ENCODE data around the gene EDAR.

Gene EDAR

DNA sequence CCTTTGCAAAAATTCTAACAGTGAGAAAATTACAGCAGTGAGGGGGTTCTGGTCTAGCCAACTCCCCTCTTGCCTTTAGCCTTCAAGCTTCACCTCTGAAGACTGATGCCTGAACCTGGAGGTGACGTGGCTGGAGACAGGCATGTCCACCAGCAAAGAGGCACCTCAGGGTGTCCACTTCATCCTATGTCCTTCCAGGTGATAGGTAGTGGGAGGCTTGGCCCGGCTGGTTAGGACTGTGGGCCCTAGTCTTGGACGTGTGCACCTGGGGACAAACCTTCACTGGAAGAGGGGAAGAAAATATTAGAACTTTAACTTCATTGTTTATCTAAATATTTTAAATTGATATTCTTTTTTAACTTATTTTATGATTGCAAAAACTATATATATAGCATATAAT, 35.5 kb upstream of the EDAR start:
- Histone ChIP-seq H3K4me1 (ENCODE audit: control insufficient read depth, insufficient read depth, low read length) (no peaks in the 10 kb centered on the region), H3K4me3 (ENCODE audit: low read length) (no peak overlapping the region), H3K27me3 (ENCODE audit: control insufficient read depth, insufficient read depth, low read length) (no peaks in the 10 kb centered on the region; the same call in 1 of the 2 replicates), H3K27ac (ENCODE audit: low read length) (no peak overlapping the region), H3K9me3 (ENCODE audit: control insufficient read depth, insufficient read depth, low read length) (no peaks in the 10 kb centered on the region), H3K36me3 (ENCODE audit: control insufficient read depth, insufficient read depth, low read length) (no peaks in the 10 kb centered on the region)
- no CpG with 5 or more reads among the region's 3 CpGs for WGBS (ENCODE audit: insufficient coverage, insufficient read length)
- DNase-seq (ENCODE audit: low read depth, low spot score) = no peak

DNA sequence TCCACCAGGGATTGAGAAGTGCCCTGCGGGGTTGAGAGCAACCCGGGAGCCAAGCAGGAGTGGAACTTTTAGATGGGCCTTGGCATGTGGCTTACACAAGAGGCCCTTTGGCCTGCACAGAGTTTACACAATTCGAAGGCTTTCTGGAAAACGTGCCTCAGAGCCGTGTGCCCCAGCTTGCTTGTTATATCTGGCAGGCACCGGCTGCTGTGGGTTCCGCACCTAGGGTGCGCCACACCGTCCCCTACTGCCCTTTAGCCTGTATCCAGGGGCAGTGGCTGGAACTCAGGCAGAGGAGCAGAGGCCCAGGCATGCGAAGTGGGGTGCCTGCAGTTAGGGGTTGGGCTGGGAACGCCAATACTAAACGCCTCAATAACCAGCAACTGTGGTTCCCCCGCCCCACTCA, 32.9 kb upstream of the EDAR start:
- no peaks in the 10 kb centered on the region; the same call in 1 of the 2 replicates for H3K27me3 ChIP-seq (ENCODE audit: control insufficient read depth, insufficient read depth, low read length)
- H3K36me3 ChIP-seq (ENCODE audit: control insufficient read depth, insufficient read depth, low read length) = no peaks in the 10 kb centered on the region
- H3K9me3 ChIP-seq (ENCODE audit: control insufficient read depth, insufficient read depth, low read length) = no peaks in the 10 kb centered on the region
- no peak overlapping the region for H3K27ac ChIP-seq (ENCODE audit: low read length)
- H3K4me1 ChIP-seq (ENCODE audit: control insufficient read depth, insufficient read depth, low read length) = no peaks in the 10 kb centered on the region
- DNase-seq (ENCODE audit: low read depth, low spot score) = no peak
- no CpG with 5 or more reads among the region's 13 CpGs for WGBS (ENCODE audit: insufficient coverage, insufficient read length)
- H3K4me3 ChIP-seq (ENCODE audit: low read length) = no peak overlapping the region

DNA sequence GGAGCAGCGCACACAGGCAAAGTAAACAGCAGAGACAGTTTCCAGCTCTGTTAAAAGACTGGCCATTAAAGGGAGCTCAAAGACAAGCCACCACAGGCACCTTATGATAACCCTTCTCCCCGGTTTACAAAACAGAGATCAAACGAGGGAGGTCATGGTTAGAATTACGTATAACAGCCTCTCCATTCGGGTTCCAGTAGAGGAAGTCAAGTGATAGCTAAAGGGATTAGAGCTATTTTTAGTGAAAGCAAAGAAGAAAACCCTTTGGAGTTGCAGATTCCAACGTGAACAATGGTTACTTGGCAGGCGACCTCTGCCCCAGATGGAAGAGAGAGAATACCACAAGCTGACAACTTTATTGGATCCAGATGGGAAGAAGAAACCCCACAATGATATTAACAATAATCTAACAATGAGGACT, 31.2 kb upstream of the EDAR start:
- DNase-seq (ENCODE audit: low read depth, low spot score) = no peak
- H3K4me1 ChIP-seq (ENCODE audit: control insufficient read depth, insufficient read depth, low read length) = no peaks in the 10 kb centered on the region
- no peaks in the 10 kb centered on the region for H3K9me3 ChIP-seq (ENCODE audit: control insufficient read depth, insufficient read depth, low read length)
- no peaks in the 10 kb centered on the region for H3K36me3 ChIP-seq (ENCODE audit: control insufficient read depth, insufficient read depth, low read length)
- H3K27ac ChIP-seq (ENCODE audit: low read length) = no peak overlapping the region
- H3K4me3 ChIP-seq (ENCODE audit: low read length) = no peak overlapping the region
- no peaks in the 10 kb centered on the region; the same call in 1 of the 2 replicates for H3K27me3 ChIP-seq (ENCODE audit: control insufficient read depth, insufficient read depth, low read length)
- no CpG with 5 or more reads among the region's 7 CpGs for WGBS (ENCODE audit: insufficient coverage, insufficient read length)

DNA sequence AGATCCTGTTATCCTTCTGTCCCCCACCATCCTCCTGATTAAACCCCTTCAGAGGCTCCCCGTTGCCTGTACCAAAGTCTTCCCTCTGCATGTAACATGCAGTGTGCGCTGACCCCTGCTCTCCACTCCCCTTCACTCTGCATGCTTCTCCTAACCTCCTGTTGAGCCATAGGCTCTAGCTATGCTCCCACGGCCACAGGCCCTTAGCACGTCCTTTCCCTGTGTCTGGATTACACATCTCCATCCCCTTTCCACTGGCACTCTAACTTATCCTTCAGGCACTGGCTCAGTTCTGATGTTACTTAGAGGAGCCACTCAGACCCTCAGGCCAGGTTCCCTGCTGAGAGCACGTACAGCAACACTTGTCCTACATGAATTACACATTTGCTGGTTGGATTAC, 29.4 kb upstream of the EDAR start:
- no peak for DNase-seq (ENCODE audit: low read depth, low spot score)
- Histone ChIP-seq H3K4me3 (ENCODE audit: low read length) (no peak overlapping the region), H3K4me1 (ENCODE audit: control insufficient read depth, insufficient read depth, low read length) (no peaks in the 10 kb centered on the region), H3K27me3 (ENCODE audit: control insufficient read depth, insufficient read depth, low read length) (no peaks in the 10 kb centered on the region; the same call in 1 of the 2 replicates), H3K27ac (ENCODE audit: low read length) (no peak overlapping the region), H3K9me3 (ENCODE audit: control insufficient read depth, insufficient read depth, low read length) (no peaks in the 10 kb centered on the region), H3K36me3 (ENCODE audit: control insufficient read depth, insufficient read depth, low read length) (no peaks in the 10 kb centered on the region)
- WGBS (ENCODE audit: insufficient coverage, insufficient read length) = no CpG with 5 or more reads among the region's 5 CpGs

DNA sequence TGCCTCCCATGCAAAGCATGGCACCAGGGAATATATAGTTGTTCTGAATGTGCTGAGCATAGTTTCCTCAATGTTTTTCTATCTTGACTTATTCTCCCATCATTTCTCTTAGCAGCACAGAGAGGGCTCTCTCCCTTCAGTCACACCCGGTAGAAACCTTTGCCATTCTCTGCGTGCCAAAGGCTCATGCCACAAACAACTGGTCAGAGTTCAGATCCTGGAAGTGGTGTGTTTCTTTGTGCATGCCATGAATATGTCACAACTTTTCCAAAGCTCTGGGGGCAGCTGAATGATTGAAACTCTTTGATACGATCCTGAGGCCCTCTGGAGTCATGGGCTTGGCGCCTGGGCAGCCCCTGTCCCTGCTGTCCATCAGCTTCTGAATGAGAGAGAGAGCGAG, 28.0 kb upstream of the EDAR start:
- no CpG with 5 or more reads among the region's 5 CpGs for WGBS (ENCODE audit: insufficient coverage, insufficient read length)
- Histone ChIP-seq H3K36me3 (ENCODE audit: control insufficient read depth, insufficient read depth, low read length) (no peaks in the 10 kb centered on the region), H3K4me1 (ENCODE audit: control insufficient read depth, insufficient read depth, low read length) (peaks cover 2% of the 10 kb centered on the region; the same call in 1 of the 2 replicates), H3K9me3 (ENCODE audit: control insufficient read depth, insufficient read depth, low read length) (no peaks in the 10 kb centered on the region), H3K27me3 (ENCODE audit: control insufficient read depth, insufficient read depth, low read length) (no peaks in the 10 kb centered on the region; the same call in 1 of the 2 replicates), H3K27ac (ENCODE audit: low read length) (no peak overlapping the region), H3K4me3 (ENCODE audit: low read length) (no peak overlapping the region)
- DNase-seq (ENCODE audit: low read depth, low spot score) = no peak

DNA sequence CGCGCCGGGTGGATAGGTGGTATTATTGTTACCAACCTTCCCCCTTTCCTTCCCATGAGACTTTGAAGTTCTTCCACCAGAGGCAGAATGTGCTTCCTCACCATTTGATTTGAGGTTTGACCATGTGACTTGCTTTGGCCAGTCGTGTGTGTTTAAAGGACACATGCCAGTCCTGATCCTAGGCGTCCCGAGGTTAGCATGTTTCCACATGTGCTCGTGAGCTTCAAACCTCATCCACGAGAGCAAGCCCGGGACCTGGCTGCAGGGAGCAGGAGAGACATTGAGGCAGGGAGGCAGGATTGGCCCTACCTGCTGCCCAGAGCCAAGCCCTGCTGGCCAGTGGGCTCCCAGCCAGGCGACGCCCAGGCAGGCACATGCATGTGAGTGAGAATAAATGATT, 27.4 kb upstream of the EDAR start:
- no peak for DNase-seq (ENCODE audit: low read depth, low spot score)
- Histone ChIP-seq H3K4me1 (ENCODE audit: control insufficient read depth, insufficient read depth, low read length) (peaks cover 2% of the 10 kb centered on the region; the same call in 1 of the 2 replicates), H3K27me3 (ENCODE audit: control insufficient read depth, insufficient read depth, low read length) (no peaks in the 10 kb centered on the region; the same call in 1 of the 2 replicates), H3K27ac (ENCODE audit: low read length) (no peak overlapping the region), H3K36me3 (ENCODE audit: control insufficient read depth, insufficient read depth, low read length) (no peaks in the 10 kb centered on the region), H3K4me3 (ENCODE audit: low read length) (no peak overlapping the region), H3K9me3 (ENCODE audit: control insufficient read depth, insufficient read depth, low read length) (no peaks in the 10 kb centered on the region)
- no CpG with 5 or more reads among the region's 11 CpGs for WGBS (ENCODE audit: insufficient coverage, insufficient read length)

DNA sequence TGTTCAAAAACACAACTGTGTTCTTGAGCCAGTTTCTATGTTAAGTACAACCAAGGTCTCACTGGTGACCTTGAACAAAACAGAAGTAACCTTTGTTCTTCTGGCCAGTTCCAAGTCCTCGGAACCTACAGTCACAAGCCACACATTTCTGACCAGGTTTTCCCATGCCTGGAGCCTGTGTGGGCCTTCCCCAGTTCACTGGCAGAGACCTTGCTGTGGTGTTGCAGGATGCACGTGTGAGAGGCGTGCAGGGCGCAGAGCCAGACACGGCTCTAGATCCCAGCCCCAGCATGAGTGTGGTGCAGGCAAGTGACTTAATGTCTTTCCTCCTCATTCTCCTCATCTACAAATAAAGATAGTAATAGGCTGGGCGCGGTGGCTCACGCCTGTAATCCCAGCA, 25.5 kb upstream of the EDAR start:
- no peaks in the 10 kb centered on the region for H3K9me3 ChIP-seq (ENCODE audit: control insufficient read depth, insufficient read depth, low read length)
- WGBS (ENCODE audit: insufficient coverage, insufficient read length) = no CpG with 5 or more reads among the region's 8 CpGs
- no peak for DNase-seq (ENCODE audit: low read depth, low spot score)
- no peaks in the 10 kb centered on the region; the same call in 1 of the 2 replicates for H3K27me3 ChIP-seq (ENCODE audit: control insufficient read depth, insufficient read depth, low read length)
- H3K27ac ChIP-seq (ENCODE audit: low read length) = no peak overlapping the region
- H3K4me1 ChIP-seq (ENCODE audit: control insufficient read depth, insufficient read depth, low read length) = peaks cover 2% of the 10 kb centered on the region; the same call in 1 of the 2 replicates
- no peak overlapping the region for H3K4me3 ChIP-seq (ENCODE audit: low read length)
- no peaks in the 10 kb centered on the region for H3K36me3 ChIP-seq (ENCODE audit: control insufficient read depth, insufficient read depth, low read length)

DNA sequence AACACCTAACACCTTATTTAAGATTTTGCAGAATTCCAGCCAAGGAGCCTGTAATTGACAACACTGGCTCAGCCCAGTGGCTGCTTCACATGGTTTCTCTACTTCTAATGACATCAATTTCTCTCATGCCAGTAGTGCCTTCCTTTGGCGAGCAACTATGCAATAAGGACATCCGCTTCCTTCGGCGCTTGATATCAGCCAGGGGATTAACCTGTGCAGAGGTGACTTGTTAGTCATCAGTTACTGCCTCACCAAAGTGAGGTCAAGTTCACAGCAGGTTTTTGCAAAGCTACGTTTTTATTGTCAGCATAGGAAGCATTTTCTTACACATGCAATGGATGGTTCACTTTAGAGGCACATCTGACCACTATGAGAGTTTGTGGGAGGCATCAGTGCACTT, 24.0 kb upstream of the EDAR start:
- H3K9me3 ChIP-seq (ENCODE audit: control insufficient read depth, insufficient read depth, low read length) = no peaks in the 10 kb centered on the region
- H3K4me3 ChIP-seq (ENCODE audit: low read length) = no peak overlapping the region
- no peaks in the 10 kb centered on the region for H3K27me3 ChIP-seq (ENCODE audit: control insufficient read depth, insufficient read depth, low read length)
- no peak for DNase-seq (ENCODE audit: low read depth, low spot score)
- WGBS (ENCODE audit: insufficient coverage, insufficient read length) = no CpG with 5 or more reads among the region's 5 CpGs
- no peaks in the 10 kb centered on the region for H3K36me3 ChIP-seq (ENCODE audit: control insufficient read depth, insufficient read depth, low read length)
- no peak overlapping the region for H3K27ac ChIP-seq (ENCODE audit: low read length)
- peaks cover 2% of the 10 kb centered on the region; the same call in 1 of the 2 replicates for H3K4me1 ChIP-seq (ENCODE audit: control insufficient read depth, insufficient read depth, low read length)

DNA sequence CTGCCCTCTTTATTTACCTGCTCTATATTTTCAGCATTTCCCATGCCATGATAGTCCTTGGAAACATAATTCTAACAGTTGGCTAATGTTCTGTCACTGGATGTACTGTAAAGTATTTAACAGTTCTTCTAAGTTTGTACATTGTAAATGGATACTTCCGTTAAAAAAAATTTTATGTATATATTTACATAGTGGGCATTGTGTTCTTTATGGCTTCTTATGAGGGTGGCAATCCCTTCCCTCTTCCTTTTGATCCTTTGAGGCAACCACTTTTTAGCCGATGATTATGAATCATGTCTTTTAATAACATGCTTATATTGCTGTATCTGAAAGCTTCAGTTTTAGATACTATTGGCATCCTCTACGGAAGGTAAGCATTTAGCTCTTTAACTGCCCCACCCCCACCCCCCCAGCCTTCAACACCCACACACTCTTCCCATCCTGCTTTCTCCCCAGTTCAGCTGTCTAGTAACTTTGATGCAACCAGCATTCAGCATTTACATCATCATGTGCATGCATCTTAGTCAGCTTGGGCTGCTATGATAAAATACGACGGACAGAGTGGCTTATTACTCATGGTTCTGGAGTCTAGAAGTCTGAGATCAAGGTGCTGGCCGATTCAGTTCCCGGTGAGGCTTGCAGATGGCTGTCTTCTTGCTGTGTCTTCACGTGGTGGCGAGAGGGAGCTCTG, 21.0 kb upstream of the EDAR start:
- no peaks in the 10 kb centered on the region for H3K27me3 ChIP-seq (ENCODE audit: control insufficient read depth, insufficient read depth, low read length)

DNA sequence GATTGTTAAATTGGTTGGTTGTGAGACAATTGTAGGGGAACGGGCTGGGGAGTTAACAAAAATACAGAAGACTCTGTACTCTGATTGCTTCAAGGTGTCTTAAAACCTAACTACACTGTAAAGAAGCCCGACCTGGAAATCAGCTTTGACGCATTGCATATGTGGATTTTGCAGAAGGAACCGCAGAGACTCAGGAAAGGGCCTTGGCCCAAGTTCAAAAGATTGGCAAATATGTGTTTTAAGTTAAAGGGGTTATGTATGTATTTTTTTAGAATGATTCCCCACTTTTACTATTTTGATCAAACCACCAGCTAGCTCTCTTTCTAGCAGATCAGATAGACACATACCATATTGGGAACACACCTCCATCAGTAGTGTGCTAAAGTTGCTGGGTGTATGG, 18.0 kb upstream of the EDAR start:
- DNase-seq (ENCODE audit: low read depth, low spot score) = no peak
- Histone ChIP-seq H3K36me3 (ENCODE audit: control insufficient read depth, insufficient read depth, low read length) (no peaks in the 10 kb centered on the region), H3K27me3 (ENCODE audit: control insufficient read depth, insufficient read depth, low read length) (no peaks in the 10 kb centered on the region), H3K4me1 (ENCODE audit: control insufficient read depth, insufficient read depth, low read length) (no peaks in the 10 kb centered on the region), H3K4me3 (ENCODE audit: low read length) (no peak overlapping the region), H3K9me3 (ENCODE audit: control insufficient read depth, insufficient read depth, low read length) (no peaks in the 10 kb centered on the region), H3K27ac (ENCODE audit: low read length) (no peak overlapping the region)
- 95% methylated on average over 1 of the region's 4 CpGs for WGBS (ENCODE audit: insufficient coverage, insufficient read length)

More for the DNA sequence above, 21.0 kb upstream of the EDAR start:
- Histone ChIP-seq H3K9me3 (ENCODE audit: control insufficient read depth, insufficient read depth, low read length) (no peaks in the 10 kb centered on the region), H3K4me1 (ENCODE audit: control insufficient read depth, insufficient read depth, low read length) (peaks cover 2% of the 10 kb centered on the region; the same call in 1 of the 2 replicates), H3K36me3 (ENCODE audit: control insufficient read depth, insufficient read depth, low read length) (no peaks in the 10 kb centered on the region), H3K4me3 (ENCODE audit: low read length) (no peak overlapping the region), H3K27ac (ENCODE audit: low read length) (no peak overlapping the region)
- no peak for DNase-seq (ENCODE audit: low read depth, low spot score)
- WGBS (ENCODE audit: insufficient coverage, insufficient read length) = no CpG with 5 or more reads among the region's 9 CpGs

DNA sequence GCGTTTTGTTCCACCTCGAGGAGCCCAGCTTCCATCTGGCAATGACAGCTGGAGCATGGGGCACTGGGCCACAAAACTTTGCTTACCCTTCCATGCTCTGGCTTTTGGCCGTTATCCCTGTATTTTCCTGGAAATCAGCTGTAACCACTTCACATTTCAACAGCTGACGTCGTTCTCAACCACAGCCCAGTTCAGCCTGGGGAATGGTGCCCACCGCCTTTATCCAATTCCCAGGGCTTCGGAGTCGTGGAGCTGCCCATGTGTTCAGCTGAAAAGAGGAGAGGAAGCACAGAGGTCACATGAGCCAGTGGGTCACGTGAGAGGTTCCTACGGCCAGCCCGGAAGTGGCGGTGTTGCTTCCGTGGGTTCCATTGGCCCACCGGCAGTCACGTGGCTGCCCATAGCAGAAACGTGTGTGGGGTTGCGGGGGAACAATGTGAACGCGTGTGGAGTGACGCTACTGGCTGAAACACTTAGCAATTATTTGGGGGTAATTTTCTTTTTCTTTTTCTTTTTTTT, 16.7 kb upstream of the EDAR start:
- H3K9me3 ChIP-seq (ENCODE audit: control insufficient read depth, insufficient read depth, low read length) = no peaks in the 10 kb centered on the region
- no peaks in the 10 kb centered on the region for H3K4me1 ChIP-seq (ENCODE audit: control insufficient read depth, insufficient read depth, low read length)
- no peak overlapping the region for H3K4me3 ChIP-seq (ENCODE audit: low read length)
- no peaks in the 10 kb centered on the region for H3K36me3 ChIP-seq (ENCODE audit: control insufficient read depth, insufficient read depth, low read length)
- no peaks in the 10 kb centered on the region for H3K27me3 ChIP-seq (ENCODE audit: control insufficient read depth, insufficient read depth, low read length)
- no peak overlapping the region for H3K27ac ChIP-seq (ENCODE audit: low read length)
- WGBS (ENCODE audit: insufficient coverage, insufficient read length) = no CpG with 5 or more reads among the region's 20 CpGs
- DNase-seq (ENCODE audit: low read depth, low spot score) = no peak
